Measurements from ENCODE around the gene SPEN.
"Not testable (repeated sequence)": the region's sequence is repeated elsewhere in the genome, so short reads cannot be mapped to it uniquely, and the experiment has no call there.

The SPEN gene

DNA sequence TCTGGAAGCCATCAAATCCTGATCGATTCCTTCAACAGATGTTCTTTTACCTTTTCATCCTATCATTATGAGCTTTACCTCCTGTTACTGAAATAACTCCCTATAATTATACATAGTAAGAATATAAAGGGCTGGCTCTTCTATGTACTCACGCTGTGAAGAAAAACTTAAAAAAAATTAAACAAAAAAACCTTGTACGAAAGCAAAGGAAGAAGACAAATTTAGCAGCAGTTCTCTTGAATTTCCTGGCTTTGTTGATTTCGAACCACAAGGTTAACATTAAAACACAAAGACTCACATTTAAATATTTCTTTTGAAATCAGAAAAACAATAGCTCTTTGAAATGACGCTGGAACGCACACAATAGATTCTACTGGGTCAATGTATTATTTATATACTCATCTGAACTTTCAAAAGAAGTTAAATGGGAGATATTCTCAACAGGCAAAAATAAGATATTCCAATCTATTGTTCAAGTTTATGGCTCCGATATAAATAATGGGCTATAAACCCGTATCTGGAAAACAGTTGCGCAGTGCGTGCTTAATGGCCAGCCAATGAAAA is 13.6 kb upstream of the SPEN start:
- DNase-seq: peak in 1 of 3 donors; percentile 89

DNA sequence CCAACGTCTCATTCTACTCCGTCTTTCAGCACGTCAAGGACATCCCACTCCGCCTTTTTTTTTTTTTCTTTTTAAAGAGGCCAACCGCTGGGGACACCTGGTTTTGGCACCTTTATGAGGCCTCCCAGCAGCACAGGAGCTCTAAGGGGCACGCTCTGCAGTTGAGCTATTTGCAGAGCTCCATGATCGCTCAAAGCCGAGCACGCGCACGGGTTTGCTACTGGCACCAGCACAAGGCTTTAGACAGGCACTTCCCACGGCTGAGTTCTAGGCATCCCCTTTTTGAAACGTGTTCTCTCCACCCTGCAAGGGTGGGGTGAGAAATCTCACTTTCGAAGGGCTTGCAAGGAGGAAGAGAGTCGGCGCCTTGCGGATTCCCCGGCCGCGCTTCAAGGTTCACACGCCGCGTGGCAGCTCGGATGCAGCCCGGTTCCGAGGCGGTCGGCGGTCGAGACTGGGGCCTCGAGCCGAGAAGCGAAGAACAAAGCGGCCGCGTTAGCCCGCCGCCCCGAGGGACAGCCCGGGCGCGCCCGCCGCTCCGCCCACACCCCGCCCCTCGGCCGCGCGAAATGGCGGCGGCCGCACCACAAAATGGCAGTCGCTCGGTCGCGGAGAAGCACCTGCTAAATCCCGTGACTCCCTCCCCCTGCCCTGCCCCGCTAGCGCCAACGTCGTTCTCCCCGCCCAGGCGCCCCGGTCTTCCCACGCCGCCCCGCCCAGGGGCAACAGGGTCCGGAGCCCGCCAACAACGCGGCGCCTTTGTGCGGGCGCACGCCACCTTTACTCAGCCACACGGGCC is 12.9 kb upstream of the SPEN start:
- peak; percentile 90 to 96 (median 93) for DNase-seq

DNA sequence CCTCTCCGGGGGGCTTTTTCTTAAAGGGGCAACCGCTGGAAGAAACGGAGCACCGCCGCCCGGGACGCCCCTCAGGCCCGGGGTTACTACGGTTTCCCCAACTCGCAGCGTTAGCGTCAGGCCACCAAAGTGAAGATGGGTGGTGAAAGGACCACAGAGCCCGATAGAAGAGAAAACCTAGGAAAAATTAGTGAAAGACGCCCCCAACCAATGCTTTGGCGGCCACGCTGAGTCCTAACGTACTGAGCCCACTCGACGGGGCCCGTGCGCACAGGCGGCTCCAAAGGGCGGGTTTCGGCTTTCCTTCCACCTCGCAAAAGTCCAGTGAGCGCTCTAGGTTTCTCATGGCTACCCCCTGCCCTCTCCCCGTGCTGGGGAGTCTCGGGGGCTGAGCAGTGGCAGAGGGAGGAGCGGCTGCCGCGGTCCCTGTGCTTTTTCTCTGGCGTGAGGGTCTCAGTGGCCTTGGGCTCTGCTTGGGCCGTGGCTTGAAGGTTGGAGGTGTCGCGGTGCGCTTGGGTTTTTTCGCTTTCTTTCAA is 12.2 kb upstream of the SPEN start:
- DNase-seq: peak; percentile 30 to 62 (median 39)

DNA sequence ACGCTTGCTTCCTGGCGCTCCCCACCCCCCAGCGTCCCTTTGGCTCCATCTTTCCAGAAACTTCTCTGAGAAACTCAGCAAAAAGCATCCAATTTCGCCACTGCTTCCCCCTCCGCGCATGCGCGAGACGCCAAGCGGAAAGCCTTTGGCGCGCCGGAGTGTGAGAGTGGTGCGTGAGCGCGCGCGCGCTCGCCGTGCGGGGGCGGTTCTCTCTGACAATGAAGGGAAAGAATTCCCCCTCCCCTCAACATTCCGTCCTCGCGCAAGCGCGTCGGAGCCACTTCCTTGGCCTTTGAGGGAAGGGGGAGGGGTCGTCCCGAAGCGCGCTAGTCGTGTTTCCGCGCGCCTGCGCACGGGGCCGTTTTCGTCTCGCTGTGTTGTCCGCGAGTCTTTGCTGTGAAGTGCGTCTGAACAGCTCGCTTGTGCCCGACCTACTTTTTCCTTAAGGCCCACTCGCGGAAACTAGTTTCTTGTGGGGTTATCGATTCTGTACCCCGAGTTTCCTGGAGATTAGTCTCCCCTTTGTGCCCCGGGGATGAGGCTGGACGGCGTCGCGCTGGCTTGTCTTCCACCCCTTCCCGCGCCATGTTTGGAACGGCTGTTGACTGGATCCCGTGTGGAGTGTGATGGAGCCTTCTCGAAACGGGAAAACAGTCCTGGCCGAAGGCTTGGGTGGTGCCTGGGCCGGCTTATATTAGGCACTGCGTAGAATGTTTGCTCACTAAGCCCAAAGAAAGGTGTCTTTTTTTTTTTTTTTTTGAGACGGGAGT is 11.6 kb upstream of the SPEN start:
- DNase-seq: peak; percentile 100

DNA sequence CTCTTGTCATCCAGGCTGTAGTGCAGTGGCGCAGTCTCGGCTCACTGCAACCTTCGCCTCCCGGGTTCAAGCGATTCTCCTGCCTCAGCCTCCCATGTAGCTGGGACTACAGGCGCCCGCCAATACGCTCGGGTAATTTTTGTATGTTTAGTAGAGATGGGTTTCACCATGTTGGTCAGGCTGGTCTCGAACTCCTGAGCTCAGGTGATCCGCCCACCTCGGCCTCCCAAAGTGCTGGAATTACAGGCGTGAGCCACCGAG is 11.1 kb upstream of the SPEN start:
- DNase-seq: not testable (repeated sequence)

DNA sequence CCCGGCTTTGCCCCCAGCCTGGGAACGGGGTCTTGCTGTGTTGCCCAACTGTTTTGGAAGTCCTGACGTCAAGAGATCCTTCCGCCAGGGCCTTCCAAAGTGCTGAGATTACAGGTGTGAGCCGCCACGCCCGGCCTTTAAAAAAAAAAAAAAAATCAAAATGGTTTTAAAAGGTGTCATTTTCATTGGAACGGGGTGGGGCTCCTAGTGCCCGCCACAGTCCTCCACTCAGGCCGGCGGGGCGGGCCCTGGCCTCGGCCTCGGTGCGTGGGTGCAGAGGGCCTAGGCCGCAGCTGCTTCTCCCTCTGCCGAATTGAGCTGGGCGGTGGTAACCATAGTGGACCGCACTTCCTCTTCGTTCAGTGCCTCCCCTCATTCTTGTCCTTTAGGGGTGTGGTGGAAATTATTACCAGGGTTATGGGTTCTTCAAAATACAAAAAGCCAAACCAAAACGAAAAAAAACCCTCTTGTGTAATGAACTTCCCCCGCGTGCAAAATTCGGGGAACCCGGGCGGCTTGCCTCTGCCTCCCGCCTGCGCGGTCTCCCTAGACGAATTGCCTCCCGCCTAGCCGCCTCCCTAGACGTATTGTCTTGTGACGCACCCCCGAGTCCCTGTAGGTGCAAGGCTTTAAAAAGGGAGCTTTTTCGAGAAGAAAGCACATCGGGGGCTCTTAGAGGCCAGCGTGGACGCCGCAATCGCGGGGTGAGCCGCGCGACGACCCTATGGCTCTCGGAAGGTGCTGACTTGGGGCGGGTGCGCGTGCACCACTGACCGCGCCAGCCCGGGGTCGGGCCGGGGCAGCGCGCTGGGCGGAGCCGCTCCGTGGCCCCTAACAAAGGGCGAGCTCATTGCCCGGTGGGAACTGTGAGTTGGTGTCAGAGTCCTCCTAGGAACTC is 10.5 kb upstream of the SPEN start:
- peak; percentile 96 to 97 (median 97) for DNase-seq

DNA sequence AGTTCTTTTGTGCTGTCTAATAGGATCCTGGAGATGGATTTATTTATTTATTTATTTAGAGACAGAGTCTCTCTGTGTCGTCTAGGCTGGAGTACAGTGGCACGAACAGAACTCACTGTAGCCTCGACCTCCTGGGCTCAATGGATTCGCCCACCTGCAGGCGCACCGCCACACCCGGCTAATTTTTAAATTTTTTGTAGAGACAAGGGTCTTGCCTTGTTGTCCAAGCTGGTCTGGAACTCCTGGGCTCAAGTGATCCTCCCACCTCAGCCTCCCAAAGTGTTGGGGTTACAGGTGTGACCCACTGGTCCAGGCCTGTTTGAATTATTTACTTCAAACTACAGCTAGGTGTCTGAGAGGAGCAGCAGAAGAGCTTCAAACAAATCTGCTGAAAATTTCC is 9.6 kb upstream of the SPEN start:
- DNase-seq: no peak

DNA sequence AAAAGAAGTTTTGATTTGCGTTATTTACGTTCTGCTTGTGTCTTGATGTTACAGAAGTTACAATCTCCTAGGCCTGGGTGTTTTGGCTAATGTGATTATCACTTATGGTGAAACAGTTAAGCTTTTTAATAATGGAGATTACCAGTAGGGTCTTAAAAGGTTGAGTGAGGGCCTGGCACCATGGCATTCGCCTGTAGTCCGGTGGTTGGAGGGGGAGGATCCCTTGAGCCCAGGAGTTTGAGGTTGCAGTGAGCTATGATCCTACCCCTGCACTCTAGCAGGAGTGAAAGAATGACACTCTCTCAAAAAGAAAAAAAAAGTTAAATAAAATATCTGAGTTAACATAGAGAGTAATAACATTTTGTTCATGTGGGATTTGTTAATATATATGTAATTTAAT is 8.8 kb upstream of the SPEN start:
- no peak for DNase-seq

DNA sequence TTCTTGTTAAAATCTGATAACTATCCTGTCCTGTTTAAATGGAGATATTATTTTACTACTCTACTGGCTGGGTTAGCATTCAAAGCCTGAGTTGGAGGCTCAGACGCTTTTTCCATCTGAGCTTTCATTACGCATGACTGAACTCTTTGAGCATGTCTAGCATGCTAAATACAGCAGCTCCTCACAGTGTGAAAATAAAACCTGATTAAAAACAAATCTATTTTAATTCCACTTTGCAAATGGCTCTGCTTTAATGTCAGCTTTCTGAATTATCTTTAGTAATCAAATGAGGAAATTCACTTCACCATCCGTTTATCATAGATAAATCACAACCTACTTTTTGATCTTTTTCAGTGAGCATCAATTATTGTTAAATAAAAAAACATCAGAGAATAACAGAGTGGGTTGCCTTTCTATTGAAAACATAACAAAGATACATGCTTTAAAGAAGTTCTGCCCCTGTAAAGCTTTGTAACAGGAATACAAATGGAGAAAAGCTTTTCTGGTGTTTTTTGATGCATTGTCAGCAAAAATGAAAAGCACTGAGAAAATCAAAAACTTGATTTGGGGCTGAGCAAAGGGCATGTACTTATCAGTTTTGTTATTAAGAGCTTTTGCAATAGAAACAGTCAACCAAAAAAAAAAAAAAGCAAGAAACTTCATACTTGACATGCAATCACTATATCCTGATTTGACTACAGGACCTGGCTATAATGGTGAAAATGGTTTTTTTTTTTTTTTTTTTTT is 3.5 kb upstream of the SPEN start:
- DNase-seq: no peak

DNA sequence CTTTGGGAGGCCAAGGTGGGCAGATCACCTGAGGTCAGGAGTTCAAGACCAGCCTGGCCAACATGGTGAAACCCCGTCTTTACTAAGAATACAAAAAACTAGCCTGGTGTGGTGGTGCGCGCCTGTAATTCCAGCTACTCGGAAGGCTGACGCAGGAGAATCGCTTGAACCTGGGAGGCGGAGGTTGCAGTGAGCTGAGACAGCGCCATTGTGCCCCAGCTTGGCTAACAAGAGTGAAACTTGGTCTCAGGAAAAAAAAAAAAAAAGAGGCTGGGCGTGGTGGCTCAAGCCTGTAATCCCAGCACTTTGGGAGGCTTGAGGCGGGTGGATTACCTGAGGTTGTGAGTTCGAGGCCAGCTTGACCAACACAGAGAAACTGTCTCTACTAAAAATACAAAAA is 1.5 kb upstream of the SPEN start:
- DNase-seq: not testable (repeated sequence)

DNA sequence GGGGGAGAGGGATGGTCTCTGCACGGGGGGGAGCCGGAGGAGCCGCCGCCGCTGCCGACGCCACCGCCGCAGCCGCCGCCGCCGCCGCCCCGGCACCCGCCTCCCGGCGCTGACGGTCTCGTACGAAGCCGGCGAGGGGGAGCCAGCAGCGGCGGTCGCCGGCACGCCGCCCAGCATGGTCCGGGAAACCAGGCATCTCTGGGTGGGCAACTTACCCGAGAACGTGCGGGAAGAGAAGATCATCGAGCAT is 311 bp downstream of the SPEN start:
- DNase-seq: no peak

DNA sequence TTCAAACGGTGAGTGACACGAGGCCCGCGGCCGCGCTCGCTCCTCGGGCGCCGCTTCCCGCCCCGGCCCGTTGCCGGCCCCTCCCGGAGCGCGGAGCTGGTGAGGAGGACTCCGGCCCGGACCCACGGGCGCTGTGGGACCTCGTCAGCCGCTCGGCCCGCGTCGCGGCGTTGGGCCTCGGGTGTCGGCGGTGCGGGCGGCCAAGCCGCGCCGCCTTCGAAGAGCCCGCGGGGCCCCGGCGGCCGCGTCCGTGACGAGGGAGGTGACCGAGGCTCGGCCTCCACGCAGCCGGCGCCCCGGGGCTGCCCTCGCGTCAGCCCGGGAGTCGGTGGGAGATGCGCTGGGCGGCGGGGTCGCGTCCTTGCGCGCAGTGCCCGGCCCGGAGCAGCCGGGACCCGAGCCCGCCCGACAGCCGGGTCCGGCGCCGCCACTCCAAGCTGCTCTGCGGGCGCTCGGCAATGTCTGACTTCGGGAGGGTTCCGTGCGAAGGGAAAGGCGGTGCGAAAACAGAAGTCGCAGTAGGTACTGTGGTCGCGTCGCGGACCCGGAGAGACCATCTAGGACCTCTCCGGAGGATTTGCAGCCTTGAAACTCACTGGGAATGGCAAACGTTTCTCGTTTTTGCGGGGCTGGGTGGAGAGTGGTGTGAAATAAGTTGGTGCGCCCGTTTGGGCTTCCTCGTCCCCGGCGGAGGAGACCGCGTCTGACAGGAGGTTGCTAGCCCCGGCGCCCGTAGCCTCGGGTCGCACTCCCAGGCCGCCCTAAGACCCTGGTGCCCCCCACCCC is 829 bp downstream of the SPEN start:
- peak; percentile 65 to 75 (median 66) for DNase-seq

DNA sequence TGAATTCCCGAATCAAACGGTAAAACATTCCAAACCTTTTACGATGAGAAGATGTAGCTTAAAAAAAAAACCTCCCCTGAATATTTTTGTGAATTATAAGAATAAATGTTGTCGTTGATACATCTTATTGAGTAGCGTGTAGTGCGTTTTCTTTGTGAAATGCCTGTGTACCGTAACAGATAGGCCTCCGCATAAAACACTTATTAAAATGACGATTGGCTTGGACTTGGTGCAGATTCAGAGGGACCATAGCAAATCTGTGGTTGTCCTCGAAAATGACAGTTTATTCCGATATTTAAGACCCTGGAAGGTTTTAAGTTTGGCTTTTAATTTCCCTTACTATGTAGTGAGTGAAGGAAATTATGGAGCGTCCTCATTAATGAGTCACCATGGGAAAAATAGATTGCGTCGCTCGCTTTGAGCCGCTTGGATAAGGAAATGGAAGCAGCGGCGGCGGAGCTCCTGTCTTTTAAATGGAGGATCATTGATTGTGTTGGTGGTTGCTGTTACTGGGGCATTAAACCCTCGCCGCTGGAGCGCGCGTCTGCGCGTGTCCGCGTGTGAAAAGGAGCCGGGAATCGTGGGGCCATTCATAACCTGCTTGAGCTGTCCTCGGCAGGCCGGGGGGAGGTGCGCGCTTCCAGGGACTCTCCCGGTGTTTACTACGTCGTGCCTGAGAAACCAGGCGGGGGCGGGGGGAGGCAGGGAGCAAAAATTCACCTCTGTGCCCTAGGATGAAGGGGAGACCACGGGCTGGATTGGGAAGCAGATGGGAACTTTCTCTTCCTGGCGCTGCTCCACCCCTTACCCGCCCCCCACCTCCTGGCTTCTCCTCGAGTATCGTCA is 1.6 kb downstream of the SPEN start:
- peak; percentile 88 to 91 (median 88) for DNase-seq

DNA sequence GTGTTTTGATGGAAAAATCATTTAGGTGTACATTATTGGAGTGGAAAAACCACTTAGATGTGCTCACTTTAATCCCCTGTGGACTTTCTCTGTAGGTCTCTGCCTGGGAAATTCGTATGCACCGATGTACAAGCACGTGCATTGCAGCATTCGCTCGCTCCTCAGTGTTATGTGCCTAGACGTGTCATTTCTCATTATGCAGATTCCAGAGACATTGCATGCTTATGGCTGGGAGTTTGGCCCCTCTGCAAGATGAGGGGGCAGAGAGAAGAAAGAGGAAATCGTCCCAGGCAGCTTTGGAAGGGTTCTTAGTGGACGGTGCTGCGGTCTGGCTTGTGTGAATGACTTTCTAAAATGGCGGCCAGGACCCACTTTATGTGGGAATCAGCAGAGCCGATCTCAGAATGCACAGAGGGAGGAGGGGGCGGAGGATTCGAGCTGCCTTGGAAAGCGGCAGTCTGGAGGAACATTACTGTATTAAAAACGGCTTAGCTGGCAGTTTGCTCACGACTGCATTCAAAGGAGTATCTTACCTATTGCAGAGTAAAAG is 2.3 kb downstream of the SPEN start:
- peak; percentile 78 to 85 (median 80) for DNase-seq

DNA sequence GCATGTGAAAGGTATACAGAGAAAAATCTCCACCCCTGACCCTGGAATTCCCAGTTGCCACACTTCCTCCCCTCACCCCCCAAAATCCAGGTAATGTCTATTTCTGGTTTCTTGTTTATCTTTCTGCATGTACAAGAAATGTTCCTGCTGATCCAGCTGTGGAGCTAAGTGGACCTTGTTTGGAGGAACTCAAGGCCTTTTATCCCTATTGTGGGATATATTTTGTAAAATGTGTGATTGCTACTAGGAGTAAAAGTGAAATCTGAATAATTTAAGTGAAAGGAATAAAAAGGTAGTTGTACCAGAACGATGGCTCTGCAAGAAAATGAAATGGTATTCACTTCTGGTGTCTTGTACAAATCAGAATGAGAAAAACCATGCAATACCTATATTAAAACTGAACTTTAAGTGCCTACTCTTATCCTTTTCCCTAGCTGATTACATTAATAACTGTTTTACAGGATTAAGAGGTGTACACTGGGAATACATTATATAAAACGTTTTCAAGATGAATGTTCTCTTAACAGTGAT is 3.0 kb downstream of the SPEN start:
- DNase-seq: no peak

DNA sequence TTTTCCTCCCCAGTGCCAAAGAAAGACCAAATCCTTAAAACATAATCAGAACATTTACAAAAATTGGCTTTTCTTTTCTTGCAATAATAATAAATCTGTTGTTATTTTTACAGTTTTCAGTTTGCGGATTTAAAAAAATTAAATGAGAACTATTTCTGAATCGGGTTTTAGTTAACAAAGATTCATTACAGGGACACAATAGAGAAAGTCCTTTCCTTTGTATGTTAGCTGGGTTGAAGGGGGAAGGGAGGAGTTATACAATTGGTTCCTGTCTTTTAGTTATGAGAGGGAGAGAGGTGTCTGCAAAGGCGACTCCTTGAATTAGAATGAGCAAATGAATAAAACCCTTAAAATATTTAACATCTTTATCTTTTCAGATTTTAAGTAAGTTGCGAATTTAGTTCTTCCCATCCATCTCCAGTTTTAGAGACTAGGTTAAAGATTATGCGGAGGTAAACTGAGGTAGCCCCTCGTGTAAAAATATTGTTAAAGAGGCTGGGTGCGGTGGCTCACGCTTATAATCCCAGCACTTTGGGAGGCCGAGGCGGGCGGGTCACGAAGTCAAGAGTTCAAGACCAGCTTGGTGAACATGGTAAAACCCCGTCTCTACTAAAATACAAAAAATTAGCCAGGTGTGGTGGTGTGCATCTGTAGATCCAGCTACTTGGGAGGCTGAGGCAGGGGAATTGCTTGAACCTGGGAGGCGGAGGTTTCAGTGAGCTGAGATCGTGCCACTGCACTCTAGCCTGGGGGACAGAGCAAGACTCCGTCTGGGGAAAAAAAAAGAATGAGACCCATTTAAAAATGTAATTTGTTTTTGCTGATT is 3.9 kb downstream of the SPEN start:
- no peak for DNase-seq

DNA sequence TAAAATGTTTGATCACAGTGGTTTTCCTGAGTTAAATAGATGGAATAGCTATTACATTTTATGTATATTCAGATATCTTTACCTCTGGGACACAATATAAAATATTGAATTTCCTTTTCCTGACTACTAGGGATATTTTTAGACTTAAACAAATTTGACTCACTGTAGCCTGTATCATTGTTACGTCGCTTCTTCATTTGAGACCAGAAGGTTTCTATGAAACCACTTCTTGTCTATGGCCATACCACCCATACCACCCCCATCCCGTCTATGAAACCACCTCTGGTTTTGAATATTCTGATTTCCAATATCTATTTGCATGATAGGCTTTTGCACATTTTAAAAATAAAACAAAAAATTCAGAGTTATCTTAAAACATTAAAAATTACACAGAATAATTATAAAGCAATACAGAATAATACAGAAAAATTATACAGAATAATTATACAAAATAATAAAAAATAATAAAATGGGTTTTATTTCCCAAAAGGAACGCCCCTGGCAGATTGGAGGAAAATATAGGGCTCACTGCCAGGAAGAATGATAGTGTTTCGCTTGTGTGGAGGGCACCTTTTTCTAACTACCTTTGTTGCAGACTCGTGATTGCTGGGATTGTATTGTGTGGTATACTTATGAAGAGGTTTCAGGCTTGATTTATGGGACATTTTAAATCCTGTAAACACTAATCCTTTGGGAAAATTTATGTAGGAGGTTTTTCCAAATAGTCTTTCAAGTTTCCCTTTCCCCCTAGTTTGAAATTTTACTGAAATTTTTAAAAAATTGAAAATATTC is 4.7 kb downstream of the SPEN start:
- peak; percentile 49 to 81 (median 68) for DNase-seq

DNA sequence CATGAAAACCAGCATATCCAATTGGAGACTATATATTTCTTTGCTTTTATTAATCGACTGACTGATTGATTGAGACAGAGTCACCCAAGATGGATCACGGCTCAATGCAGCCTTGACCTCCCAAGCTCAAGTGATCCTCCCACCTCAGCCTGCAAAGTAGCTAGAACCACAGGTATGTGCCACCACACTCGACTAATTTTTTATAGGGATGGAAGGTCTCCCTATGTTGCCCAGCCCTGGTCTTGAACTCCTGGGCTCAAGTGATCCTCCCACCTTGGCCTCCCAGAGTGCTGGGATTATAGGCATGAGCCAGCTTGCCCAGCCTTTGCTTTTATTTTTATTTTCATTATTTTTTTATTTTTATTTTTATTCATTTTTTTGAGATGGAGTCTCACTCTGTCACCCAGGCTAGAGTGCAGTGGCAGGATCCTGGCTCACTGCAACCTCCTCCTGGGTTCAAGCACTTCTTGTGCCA is 5.4 kb downstream of the SPEN start:
- no peak for DNase-seq

Data from suppressor macrophage treated with lipopolysaccharide for 1 hour (primary cell).